Right atrium auricular region (tissue), 2 donors: Measurements from ENCODE around the gene CD300H. TPM values are rescaled to one million over a fixed set of nuclear protein-coding genes. Genes with fewer than 3 reads are reported as not detected.

Source experiments
- DNase-seq: peaks from one replicate; pipeline ENCODE4 v3.0.0-alpha.2; 2019; ENCODE audit warnings: low spot score
- H3K27ac ChIP-seq, 2 donors: fragments of 200-600 bp; sonication (generic); 1 replicate in 1 of 2; 2 replicates in 1 of 2; pipeline ENCODE4 v1.5.1; 2016 to 2019
- H3K27me3 ChIP-seq, 2 donors: fragments of 200-600 bp; sonication (generic); one replicate each; pipeline versions ENCODE4 v1.5.1 to v1.6.0; 2017 to 2019
- H3K36me3 ChIP-seq: fragments of 200-600 bp; sonication (generic); one replicate; pipeline ENCODE4 v1.5.1; 2016
- H3K4me1 ChIP-seq, 2 donors: fragments of 200-600 bp; sonication (generic); one replicate each; pipeline versions ENCODE4 v1.5.1 to v1.6.0; 2017 to 2019
- H3K4me3 ChIP-seq, 2 donors: fragments of 200-600 bp; sonication (generic); 1 replicate in 1 of 2; 2 replicates in 1 of 2; pipeline ENCODE4 v1.5.1; 2017 to 2019; ENCODE audit warnings: mild to moderate bottlenecking in 1 of 2, moderate library complexity in 1 of 2
- H3K9me3 ChIP-seq, 2 donors: fragments of 200-600 bp; sonication (generic); one replicate each; pipeline ENCODE4 v1.5.1; 2019
- CTCF ChIP-seq, 2 donors: fragments of 200-600 bp; sonication (generic); IDR thresholded peaks; one replicate each; pipeline ENCODE4 v1.5.1; 2019; ENCODE audit warnings: antibody characterized with exemption in 2 of 2
- total RNA-seq, 2 donors: library from RNA; depleted of rRNA; stranded (reverse); fragments of >200 nt; gene quantifications; one replicate each; pipeline ENCODE4 v1.1.0, GENCODE V29; 2016

Gene CD300H
- total RNA-seq, 2 donors from 2014 or later, result not detected

- H3K36me3 ChIP-seq, result no peaks in the 10 kb centered on the region
- no peaks in the 10 kb centered on the region for H3K9me3 ChIP-seq
- TF ChIP-seq CTCF (IDR thresholded peaks at IDR 0.05), result no peak
- DNase-seq, result no peak
- peak within 1 kb of the TSS in 1 of 2 donors; percentile 29 for H3K27ac ChIP-seq
- H3K4me3 ChIP-seq, result peak within 1 kb of the TSS in 1 of 2 donors; percentile 13
- no peaks in the 10 kb centered on the region for H3K4me1 ChIP-seq
- H3K27me3 ChIP-seq, result no peaks in the 10 kb centered on the region
These were observed 21.5 kb downstream of the CD300H start, which contains the start of gene CD300C for GRCh38 chr17:74545843-74546230. TSS of gene CD300C (minus strand) at chr17:74546115. CDS start at chr17:74545782, 333 bp downstream.

- H3K4me1 ChIP-seq, result no peaks in the 10 kb centered on the region
- peak overlapping the region in 1 of 2 donors; percentile 13 for H3K4me3 ChIP-seq
These were observed 22.1 kb downstream of the CD300H start for GRCh38 chr17:74544991-74545842.

GRCh38 chr17:74543891-74544760, 23.2 kb downstream of the CD300H start:
- Histone ChIP-seq H3K36me3 (no peaks in the 10 kb centered on the region), H3K4me3 (no peak overlapping the region), H3K9me3 (no peaks in the 10 kb centered on the region), H3K27ac (no peak overlapping the region), H3K4me1 (no peaks in the 10 kb centered on the region), H3K27me3 (no peaks in the 10 kb centered on the region)
- no peak for DNase-seq
- no peak for TF ChIP-seq CTCF (IDR thresholded peaks at IDR 0.05)

More at GRCh38 chr17:74544991-74545842, 22.1 kb downstream of the CD300H start:
- H3K27me3 ChIP-seq, result no peaks in the 10 kb centered on the region
- H3K27ac ChIP-seq, result peak overlapping the region in 1 of 2 donors; percentile 29
- no peak for DNase-seq
- H3K36me3 ChIP-seq, result no peaks in the 10 kb centered on the region
- H3K9me3 ChIP-seq, result no peaks in the 10 kb centered on the region
- no peak for TF ChIP-seq CTCF (IDR thresholded peaks at IDR 0.05)

GRCh38 chr17:74543406-74543805, 23.9 kb downstream of the CD300H start:
- no peak overlapping the region for H3K4me3 ChIP-seq
- no peaks in the 10 kb centered on the region for H3K4me1 ChIP-seq
- no peaks in the 10 kb centered on the region for H3K9me3 ChIP-seq
- no peaks in the 10 kb centered on the region for H3K36me3 ChIP-seq
- no peak overlapping the region for H3K27ac ChIP-seq
- TF ChIP-seq CTCF (IDR thresholded peaks at IDR 0.05), result no peak
- H3K27me3 ChIP-seq, result no peaks in the 10 kb centered on the region
- no peak for DNase-seq

GRCh38 chr17:74542727-74543383, 24.5 kb downstream of the CD300H start:
- Histone ChIP-seq H3K9me3 (no peaks in the 10 kb centered on the region), H3K27ac (no peak overlapping the region), H3K27me3 (no peaks in the 10 kb centered on the region), H3K4me3 (no peak overlapping the region), H3K4me1 (no peaks in the 10 kb centered on the region), H3K36me3 (no peaks in the 10 kb centered on the region)
- DNase-seq, result no peak
- no peak for TF ChIP-seq CTCF (IDR thresholded peaks at IDR 0.05)
